ENCODE results near the gene RASAL2. TPM values are rescaled to one million over a fixed set of nuclear protein-coding genes. Genes with fewer than 3 reads are reported as not detected.

The RASAL2 gene
- total RNA-seq, 1 experiment from 2014 or later: 36.8 TPM

DNA sequence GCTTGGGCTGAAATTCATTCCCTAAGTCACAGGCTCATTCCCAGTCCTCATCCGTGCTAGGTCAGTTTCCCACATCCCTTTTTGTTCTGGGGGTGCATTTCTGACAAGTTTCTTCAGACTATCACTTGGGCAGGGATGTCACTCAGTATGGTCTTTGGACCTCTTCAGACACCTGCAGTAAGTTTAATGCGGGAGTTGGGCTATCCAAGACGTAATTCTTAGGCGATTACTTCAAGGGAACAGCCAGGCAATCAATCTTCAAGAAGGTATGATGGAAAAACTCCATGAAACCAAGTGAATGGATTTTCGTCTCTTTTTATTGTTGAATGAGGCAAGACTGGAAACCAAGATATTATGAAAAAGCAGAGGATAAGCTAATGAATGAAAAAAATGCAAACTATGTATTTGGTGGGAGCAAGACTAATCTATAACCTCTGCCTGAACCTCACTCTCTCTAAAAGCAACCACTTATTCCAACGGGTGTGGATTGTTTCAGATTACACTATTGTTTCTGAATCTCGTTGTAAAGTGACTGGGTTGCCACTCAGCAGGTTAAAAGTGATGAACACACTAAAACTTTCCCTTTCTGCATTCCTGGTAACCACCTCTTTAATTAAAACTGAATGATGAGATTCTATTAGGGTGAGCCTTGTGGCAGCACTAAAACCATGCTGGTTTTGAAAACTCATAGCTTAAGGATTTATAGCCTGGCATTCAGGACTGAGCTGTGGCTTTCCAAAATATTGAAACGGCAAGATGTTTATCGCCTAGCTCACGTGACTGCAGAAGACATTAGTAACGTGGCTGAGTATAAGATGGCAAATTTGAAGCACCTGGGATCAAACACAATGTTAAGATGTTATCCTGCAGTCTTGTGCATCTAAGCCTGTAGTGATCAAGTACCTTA is 1.1 kb downstream of the RASAL2 start:
- no peaks in the 10 kb centered on the region for H3K9me3 ChIP-seq
- peak overlapping the region; percentile 54 for H3K27ac Mint-ChIP-seq (ENCODE audit: unreplicated experiment)
- peaks cover 8% of the 10 kb centered on the region for H3K36me3 Mint-ChIP-seq (ENCODE audit: insufficient read depth, unreplicated experiment)
- no peaks in the 10 kb centered on the region for H3K27me3 Mint-ChIP-seq (ENCODE audit: insufficient read depth, unreplicated experiment)
- H3K36me3 ChIP-seq (ENCODE audit: control insufficient read depth, insufficient read depth, low read length): no peaks in the 10 kb centered on the region
- H3K27me3 ChIP-seq (replicated peaks; ENCODE audit: control insufficient read depth, insufficient read depth, low read length): no peaks in the 10 kb centered on the region
- no peaks in the 10 kb centered on the region for H3K9me3 Mint-ChIP-seq (ENCODE audit: unreplicated experiment)
- peaks cover 34% of the 10 kb centered on the region for H3K4me1 ChIP-seq
- CTCF ChIA-PET: no interaction called here
- POLR2A ChIA-PET: no interaction called here
- intact Hi-C loops (cut with micrococcal nuclease; ENCODE audit: unreplicated experiment): loop anchor here (1.0 to 5.0 kb wide), 2 partner anchors 136 to 187 kb away; no protein-coding TSS in a partner anchor
- no peak for TF ChIP-seq CTCF (IDR thresholded peaks at IDR 0.05; ENCODE audit: insufficient read depth in 1 of 2, low read depth in 1 of 2, low read length in 1 of 2, severe bottlenecking in 1 of 2, unreplicated experiment in 1 of 2)
- peak overlapping the region; percentile 99 for H3K4me3 ChIP-seq (ENCODE audit: low read depth, low read length)
- peaks cover 27% of the 10 kb centered on the region for H3K4me1 Mint-ChIP-seq (ENCODE audit: low read depth, unreplicated experiment)
- DNase-seq: no peak
- BruUV-seq (replicated peaks): TSS peak; percentile 62
- H3K4me3 Mint-ChIP-seq (ENCODE audit: unreplicated experiment): peak overlapping the region; percentile 92

DNA sequence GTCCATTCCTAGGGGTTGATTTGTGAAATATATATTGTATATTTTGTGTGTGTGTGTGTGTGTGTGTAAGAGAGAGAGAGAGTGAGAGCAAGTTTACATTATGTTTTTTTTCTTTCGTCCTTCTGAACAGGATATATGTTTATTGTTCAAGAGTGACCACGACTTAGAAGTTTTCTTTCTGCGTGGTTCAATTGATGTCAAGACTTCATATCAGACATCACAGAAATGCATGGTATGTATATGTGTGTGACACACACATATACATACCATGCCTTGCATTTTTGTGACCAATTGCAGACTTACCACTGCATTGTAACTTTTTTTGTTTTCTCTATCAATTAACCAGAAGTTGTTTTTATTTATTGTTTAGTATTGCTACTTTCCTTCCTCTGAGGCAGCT is 2.5 kb downstream of the RASAL2 start:
- TF ChIP-seq CTCF (IDR thresholded peaks at IDR 0.05; ENCODE audit: insufficient read depth in 1 of 2, low read depth in 1 of 2, low read length in 1 of 2, severe bottlenecking in 1 of 2, unreplicated experiment in 1 of 2): no peak
- no peaks in the 10 kb centered on the region for H3K9me3 Mint-ChIP-seq (ENCODE audit: unreplicated experiment)
- BruUV-seq (replicated peaks): no TSS peak
- no peaks in the 10 kb centered on the region for H3K9me3 ChIP-seq
- H3K36me3 ChIP-seq (ENCODE audit: control insufficient read depth, insufficient read depth, low read length): no peaks in the 10 kb centered on the region
- no peaks in the 10 kb centered on the region for H3K27me3 Mint-ChIP-seq (ENCODE audit: insufficient read depth, unreplicated experiment)
- DNase-seq: no peak
- H3K4me1 Mint-ChIP-seq (ENCODE audit: low read depth, unreplicated experiment): peaks cover 40% of the 10 kb centered on the region
- ChIA-PET CTCF (no interaction called here), POLR2A (no interaction called here)
- H3K36me3 Mint-ChIP-seq (ENCODE audit: insufficient read depth, unreplicated experiment): peaks cover 8% of the 10 kb centered on the region
- peak overlapping the region; percentile 92 for H3K4me3 Mint-ChIP-seq (ENCODE audit: unreplicated experiment)
- intact Hi-C loops (cut with micrococcal nuclease; ENCODE audit: unreplicated experiment): no loop called here
- H3K4me1 ChIP-seq: peaks cover 44% of the 10 kb centered on the region
- no peak overlapping the region for H3K4me3 ChIP-seq (ENCODE audit: low read depth, low read length)
- H3K27ac Mint-ChIP-seq (ENCODE audit: unreplicated experiment): peak overlapping the region; percentile 70
- H3K27me3 ChIP-seq (replicated peaks; ENCODE audit: control insufficient read depth, insufficient read depth, low read length): no peaks in the 10 kb centered on the region

DNA sequence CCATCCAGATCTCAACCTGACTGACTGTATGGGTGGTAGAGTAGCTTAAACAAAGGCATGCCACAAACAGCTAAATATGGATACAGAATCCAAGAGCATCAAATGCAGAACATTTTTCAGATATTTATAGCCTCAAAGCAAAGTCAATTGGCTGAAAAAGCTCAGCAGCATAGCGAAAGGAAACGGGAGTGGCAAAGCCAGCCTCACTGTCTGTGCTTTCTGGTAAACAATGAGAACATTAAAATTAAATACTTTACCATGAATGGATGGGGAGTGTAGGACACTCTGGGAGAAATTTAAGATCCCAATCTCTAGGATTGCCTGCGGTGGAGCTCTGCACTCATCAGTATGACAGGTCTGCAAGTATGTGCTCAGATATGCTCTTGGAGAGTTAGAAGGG is 4.4 kb downstream of the RASAL2 start:
- H3K4me3 Mint-ChIP-seq (ENCODE audit: unreplicated experiment): no peak overlapping the region
- Histone ChIP-seq H3K4me3 (ENCODE audit: low read depth, low read length) (no peak overlapping the region), H3K9me3 (no peaks in the 10 kb centered on the region), H3K27me3 (replicated peaks; ENCODE audit: control insufficient read depth, insufficient read depth, low read length) (no peaks in the 10 kb centered on the region), H3K4me1 (peaks cover 39% of the 10 kb centered on the region), H3K36me3 (ENCODE audit: control insufficient read depth, insufficient read depth, low read length) (no peaks in the 10 kb centered on the region)
- TF ChIP-seq CTCF (IDR thresholded peaks at IDR 0.05; ENCODE audit: insufficient read depth in 1 of 2, low read depth in 1 of 2, low read length in 1 of 2, severe bottlenecking in 1 of 2, unreplicated experiment in 1 of 2): no peak
- ChIA-PET POLR2A (no interaction called here), CTCF (no interaction called here)
- peaks cover 44% of the 10 kb centered on the region for H3K4me1 Mint-ChIP-seq (ENCODE audit: low read depth, unreplicated experiment)
- no peak overlapping the region for H3K27ac Mint-ChIP-seq (ENCODE audit: unreplicated experiment)
- no peak for DNase-seq
- peaks cover 4% of the 10 kb centered on the region for H3K36me3 Mint-ChIP-seq (ENCODE audit: insufficient read depth, unreplicated experiment)
- no peaks in the 10 kb centered on the region for H3K27me3 Mint-ChIP-seq (ENCODE audit: insufficient read depth, unreplicated experiment)
- no peaks in the 10 kb centered on the region for H3K9me3 Mint-ChIP-seq (ENCODE audit: unreplicated experiment)
- intact Hi-C loops (cut with micrococcal nuclease; ENCODE audit: unreplicated experiment): no loop called here
- no TSS peak for BruUV-seq (replicated peaks)
